Mesenchymal stem cell (in vitro differentiated cells and primary cell): ENCODE measurements around the gene SLC5A1.
"Not testable (repeated sequence)": the region's sequence is repeated elsewhere in the genome, so short reads cannot be mapped to it uniquely, and the experiment has no call there.

ENCODE experiments used
- DNase-seq: peaks from one replicate; pipeline ENCODE4 v3.0.0-alpha.2; 2013
- H2AFZ ChIP-seq: one replicate; pipeline ENCODE4 v1.6.1; 2013; ENCODE audit warnings: low read depth, mild to moderate bottlenecking, control low read depth, inconsistent platforms, low read length, moderate library complexity
- H2AK5ac ChIP-seq: 2 replicates; pipeline ENCODE4 v1.6.1; 2013; ENCODE audit warnings: low read length, moderate library complexity, mild to moderate bottlenecking, inconsistent platforms; ENCODE audit not compliant: severe bottlenecking
- H2BK120ac ChIP-seq: one replicate; pipeline ENCODE4 v1.6.1; 2013; ENCODE audit warnings: low read depth, mild to moderate bottlenecking, inconsistent platforms, low read length, moderate library complexity
- H2BK12ac ChIP-seq, 2 experiments: one replicate each; pipeline ENCODE4 v1.6.1; 2013; ENCODE audit warnings: inconsistent platforms in 2 of 2, low read length in 2 of 2, mild to moderate bottlenecking in 2 of 2, moderate library complexity in 2 of 2, control low read depth in 1 of 2
- H2BK15ac ChIP-seq: one replicate; pipeline ENCODE4 v1.6.1; 2013; ENCODE audit warnings: mild to moderate bottlenecking, low read depth, inconsistent platforms; ENCODE audit not compliant: poor library complexity, severe bottlenecking
- H2BK5ac ChIP-seq: 2 replicates; pipeline ENCODE4 v1.6.1; 2013; ENCODE audit warnings: low read depth, mild to moderate bottlenecking, low read length, control low read depth, inconsistent platforms; ENCODE audit not compliant: poor library complexity, severe bottlenecking
- H3K14ac ChIP-seq, 2 experiments: one replicate each; pipeline ENCODE4 v1.6.1; 2013; ENCODE audit warnings: inconsistent platforms in 2 of 2, low read length in 2 of 2, control low read depth in 1 of 2, mild to moderate bottlenecking in 1 of 2, moderate library complexity in 1 of 2
- H3K18ac ChIP-seq, 2 experiments: one replicate each; pipeline ENCODE4 v1.6.1; 2013; ENCODE audit warnings: inconsistent platforms in 2 of 2, low read length in 2 of 2, control low read depth in 1 of 2, low read depth in 1 of 2, mild to moderate bottlenecking in 1 of 2
- H3K23ac ChIP-seq, 2 experiments: one replicate each; pipeline ENCODE4 v1.6.1; 2013; ENCODE audit warnings: inconsistent platforms in 2 of 2, low read length in 2 of 2, mild to moderate bottlenecking in 2 of 2, moderate library complexity in 2 of 2, control low read depth in 1 of 2
- H3K27ac ChIP-seq: 2 replicates; pipeline ENCODE4 v1.5.1; 2013; ENCODE audit warnings: mild to moderate bottlenecking, moderate library complexity, low read length, control low read depth, inconsistent platforms; ENCODE audit not compliant: poor library complexity, severe bottlenecking
- H3K27me3 ChIP-seq, 2 experiments: 2 replicates each; pipeline versions ENCODE4 v1.6.1 to v1.7.0; 2013; ENCODE audit warnings: low read length in 2 of 2, mild to moderate bottlenecking in 2 of 2, moderate library complexity in 2 of 2, control low read depth in 1 of 2, inconsistent platforms in 1 of 2; ENCODE audit not compliant: control insufficient read depth in 1 of 2, insufficient read depth in 1 of 2
- H3K36me3 ChIP-seq, 2 experiments: 2 replicates each; pipeline versions ENCODE4 v1.6.1 to v1.7.0; 2013; ENCODE audit warnings: low read length in 2 of 2, control low read depth in 1 of 2, inconsistent platforms in 1 of 2, low read depth in 1 of 2, mild to moderate bottlenecking in 1 of 2; ENCODE audit not compliant: insufficient read depth in 2 of 2, control insufficient read depth in 1 of 2
- H3K4ac ChIP-seq, 2 experiments: one replicate each; pipeline ENCODE4 v1.6.1; 2013; ENCODE audit warnings: inconsistent platforms in 2 of 2, low read length in 2 of 2, mild to moderate bottlenecking in 2 of 2, moderate library complexity in 2 of 2, control low read depth in 1 of 2, low read depth in 1 of 2
- H3K4me1 ChIP-seq: 2 replicates; pipeline ENCODE4 v1.6.1; 2013; ENCODE audit warnings: low read depth, low read length, control low read depth; ENCODE audit not compliant: control insufficient read depth, insufficient read depth
- H3K4me2 ChIP-seq: 2 replicates; pipeline ENCODE4 v1.6.1; 2013; ENCODE audit warnings: low read length, mild to moderate bottlenecking, inconsistent platforms; ENCODE audit not compliant: poor library complexity, severe bottlenecking
- H3K4me3 ChIP-seq, 2 experiments: 2 replicates each; pipeline versions ENCODE4 v1.5.1 to v1.7.0; 2013; ENCODE audit warnings: low read length in 2 of 2, mild to moderate bottlenecking in 2 of 2, control low read depth in 1 of 2, low read depth in 1 of 2; ENCODE audit not compliant: insufficient read depth in 1 of 2
- H3K79me1 ChIP-seq: replicated peaks from 2 replicates; pipeline ENCODE4 v1.6.1; 2013; ENCODE audit warnings: mild to moderate bottlenecking, control low read depth, low read length, inconsistent platforms; ENCODE audit not compliant: poor library complexity, severe bottlenecking
- H3K9ac ChIP-seq: 2 replicates; pipeline ENCODE4 v1.7.0; 2013; ENCODE audit warnings: mild to moderate bottlenecking, low read length, moderate library complexity
- H3K9me3 ChIP-seq: 2 replicates; pipeline ENCODE4 v1.7.0; 2013; ENCODE audit warnings: mild to moderate bottlenecking, low read length; ENCODE audit not compliant: control insufficient read depth
- H4K8ac ChIP-seq: one replicate; pipeline ENCODE4 v1.6.1; 2013; ENCODE audit warnings: inconsistent platforms, mild to moderate bottlenecking, low read length, moderate library complexity
- H4K91ac ChIP-seq: one replicate; pipeline ENCODE4 v1.6.1; 2013; ENCODE audit warnings: mild to moderate bottlenecking, low read length, inconsistent platforms
- WGBS: methylation state at CpG from one replicate; pipeline ENCODE4 v1.1.7; 2013; ENCODE audit warnings: mixed read lengths; 5-methylcytosine and 5-hydroxymethylcytosine counted together

SLC5A1 gene

DNA sequence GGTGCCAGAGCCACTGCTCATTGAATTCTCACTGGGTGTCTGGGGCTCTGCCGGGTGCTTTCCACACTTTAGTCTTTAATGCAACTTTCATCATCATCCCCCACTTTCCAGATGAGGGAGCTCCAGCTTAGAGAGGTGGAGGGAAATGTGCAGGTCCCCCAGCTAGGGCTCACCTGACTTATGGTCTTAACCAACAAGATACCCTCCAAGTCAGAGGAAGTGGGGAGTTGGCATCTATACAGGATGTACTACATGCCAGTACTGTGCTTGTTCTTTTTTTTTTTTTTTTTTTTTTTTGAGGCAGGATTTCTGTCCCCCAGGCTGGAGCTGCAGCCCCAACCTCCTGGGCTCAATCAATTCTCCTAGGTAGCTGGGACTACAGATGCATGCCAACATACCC is 89.7 kb downstream of the SLC5A1 start:
- Histone ChIP-seq H3K36me3 (no peaks in the 10 kb centered on the region), H3K23ac (no peak overlapping the region), H3K27ac (no peak overlapping the region), H3K4me3 (no peak overlapping the region), H3K9me3 (no peaks in the 10 kb centered on the region), H3K4ac (no peak overlapping the region), H3K14ac (no peak overlapping the region), H2AFZ (no peak overlapping the region), H4K91ac (no peak overlapping the region), H2AK5ac (no peak overlapping the region), H2BK15ac (no peak overlapping the region), H3K9ac (no peak overlapping the region), H4K8ac (no peak overlapping the region), H3K4me2 (no peak overlapping the region), H3K27me3 (peaks cover 0 to 8% of the 10 kb centered on the region in 2 experiments), H3K18ac (no peak overlapping the region), H2BK12ac (no peak overlapping the region), H3K4me1 (no peaks in the 10 kb centered on the region), H2BK120ac (no peak overlapping the region), H3K79me1 (no peaks in the 10 kb centered on the region), H2BK5ac (no peak overlapping the region)
- WGBS, result no CpG with 5 or more reads among the region's 1 CpG
- DNase-seq, result no peak

DNA sequence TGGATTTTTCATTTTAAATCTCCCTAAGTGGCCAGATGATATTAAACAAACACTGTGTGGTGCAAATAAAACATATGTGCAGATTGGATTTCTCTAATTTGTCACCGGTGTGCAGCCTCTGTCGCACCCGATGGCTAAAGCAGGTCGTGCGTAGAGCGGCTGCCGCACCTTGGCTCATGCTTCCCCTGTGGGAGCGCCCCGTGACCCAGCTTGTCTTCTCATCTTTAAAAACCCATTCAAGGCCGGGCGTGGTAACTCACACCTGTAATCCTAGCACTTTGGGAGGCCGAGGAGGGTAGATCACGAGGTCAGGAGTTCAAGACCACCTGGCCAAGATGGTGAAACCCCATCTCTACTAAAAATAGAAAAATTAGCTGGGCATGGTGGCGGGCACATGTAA is 91.7 kb downstream of the SLC5A1 start:
- H2AFZ ChIP-seq, H3K4me1 ChIP-seq, H2BK15ac ChIP-seq, H4K91ac ChIP-seq, H2BK12ac ChIP-seq, H2BK5ac ChIP-seq, H3K4me3 ChIP-seq, H3K18ac ChIP-seq, H3K4ac ChIP-seq, H3K79me1 ChIP-seq, H3K4me2 ChIP-seq, H3K27ac ChIP-seq, H3K9ac ChIP-seq, H2AK5ac ChIP-seq, H2BK120ac ChIP-seq, H3K23ac ChIP-seq, H3K36me3 ChIP-seq, H3K9me3 ChIP-seq, H4K8ac ChIP-seq, DNase-seq, H3K14ac ChIP-seq: not testable (repeated sequence)
- H3K27me3 ChIP-seq, result peaks cover 0 to 11% of the 10 kb centered on the region in 2 experiments
- WGBS, result 88% methylated on average over 14 of the region's 14 CpGs

DNA sequence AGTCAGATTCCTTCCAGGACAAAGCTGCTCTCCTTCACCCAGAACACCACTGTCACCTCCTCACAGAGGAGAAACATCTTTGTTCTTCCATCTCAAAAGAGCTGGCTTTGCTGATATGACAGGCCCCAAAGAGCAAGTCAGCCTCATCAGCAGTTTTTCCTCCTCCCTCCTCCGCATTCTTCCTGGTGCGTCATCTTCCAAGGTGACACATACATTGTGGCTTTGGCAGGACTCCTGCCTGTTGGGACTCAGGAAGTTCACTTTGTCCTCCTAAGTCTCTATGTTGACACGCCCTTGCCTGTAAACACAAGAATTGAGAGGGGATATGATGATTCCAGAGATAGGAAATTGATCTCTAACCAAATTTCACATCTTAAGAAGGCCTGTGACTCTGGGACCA is 92.9 kb downstream of the SLC5A1 start:
- H4K91ac ChIP-seq, H3K9ac ChIP-seq, H3K79me1 ChIP-seq, H3K9me3 ChIP-seq, H3K36me3 ChIP-seq, H3K23ac ChIP-seq, DNase-seq, H2BK5ac ChIP-seq, H2AFZ ChIP-seq, H3K4ac ChIP-seq, H2BK15ac ChIP-seq, H3K14ac ChIP-seq, H3K4me1 ChIP-seq, H2BK120ac ChIP-seq, H4K8ac ChIP-seq, H3K18ac ChIP-seq, H2AK5ac ChIP-seq, H2BK12ac ChIP-seq, H3K4me3 ChIP-seq, H3K27ac ChIP-seq, H3K4me2 ChIP-seq: not testable (repeated sequence)
- peaks cover 0 to 10% of the 10 kb centered on the region in 2 experiments for H3K27me3 ChIP-seq
- 80% methylated on average over 3 of the region's 3 CpGs for WGBS

DNA sequence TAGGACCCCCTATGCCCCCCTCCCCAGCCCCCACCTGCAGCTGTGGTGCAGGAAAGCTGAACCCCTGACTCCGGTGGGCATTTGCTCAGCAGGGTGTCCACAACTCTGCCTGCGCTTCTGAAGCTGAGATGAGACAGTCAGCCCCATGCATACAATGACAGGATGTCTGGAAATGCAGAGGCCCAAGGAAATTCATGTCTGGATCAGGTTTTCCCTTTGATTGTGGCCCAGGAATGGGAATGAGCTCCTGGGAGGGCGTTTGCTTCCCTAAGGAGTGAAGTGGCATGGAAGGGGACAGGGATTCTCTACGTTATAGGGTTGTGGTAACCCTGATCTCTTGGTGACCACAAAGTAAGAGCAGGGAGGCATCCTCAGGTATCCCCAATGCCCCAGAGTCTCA is 93.8 kb downstream of the SLC5A1 start:
- 85% methylated on average over 3 of the region's 4 CpGs for whole genome bisulfite sequencing

More for the DNA sequence above, 93.8 kb downstream of the SLC5A1 start:
- H3K14ac ChIP-seq, H2BK12ac ChIP-seq, H3K4ac ChIP-seq, H2BK120ac ChIP-seq, H3K36me3 ChIP-seq, H3K4me2 ChIP-seq, H3K9ac ChIP-seq, H2AK5ac ChIP-seq, DNase-seq, H3K27ac ChIP-seq, H2BK5ac ChIP-seq, H3K79me1 ChIP-seq, H4K91ac ChIP-seq, H2AFZ ChIP-seq, H3K9me3 ChIP-seq, H3K4me3 ChIP-seq, H2BK15ac ChIP-seq, H4K8ac ChIP-seq, H3K23ac ChIP-seq, H3K4me1 ChIP-seq, H3K18ac ChIP-seq: not testable (repeated sequence)
- H3K27me3 ChIP-seq, result peaks cover 2 to 13% of the 10 kb centered on the region in 2 experiments
